Effector memory CD8-positive, alpha-beta T cell (primary cell): ENCODE results near the gene SSH2.
"Not testable (repeated sequence)": the region's sequence is repeated elsewhere in the genome, so short reads cannot be mapped to it uniquely, and the experiment has no call there.

Source experiments
- ATAC-seq: fragments of 150-1000 bp; cut with Tn5 transposase; replicated peaks from 2 replicates; pipeline ENCODE4 v1.10.0; 2021; ENCODE audit warnings: mild to moderate bottlenecking, moderate library complexity
- DNase-seq, 3 experiments: peaks; one replicate each; pipeline ENCODE4 v3.0.0; 2021
- H3K27ac Mint-ChIP-seq, 2 donors: one replicate each; pipeline ENCODE4 v1.8.0; 2022; ENCODE audit warnings: mild to moderate bottlenecking in 2 of 2, mixed read lengths in 2 of 2, moderate library complexity in 2 of 2
- H3K27me3 Mint-ChIP-seq, 2 donors: one replicate each; pipeline ENCODE4 v1.8.0; 2022; ENCODE audit warnings: mixed read lengths in 2 of 2
- H3K36me3 Mint-ChIP-seq: one replicate; pipeline ENCODE4 v1.8.0; 2022; ENCODE audit warnings: mild to moderate bottlenecking, moderate library complexity, mixed read lengths; ENCODE audit not compliant: insufficient read depth
- H3K4me1 Mint-ChIP-seq, 2 donors: one replicate each; pipeline ENCODE4 v1.8.0; 2022; ENCODE audit warnings: low read depth in 2 of 2, mixed read lengths in 2 of 2
- H3K4me3 Mint-ChIP-seq, 2 donors: one replicate each; pipeline ENCODE4 v1.8.0; 2022; ENCODE audit warnings: mild to moderate bottlenecking in 2 of 2, mixed read lengths in 2 of 2, moderate library complexity in 2 of 2
- H3K9me3 Mint-ChIP-seq, 2 donors: one replicate each; pipeline ENCODE4 v1.8.0; 2022; ENCODE audit warnings: mixed read lengths in 2 of 2

Gene SSH2

GRCh38 chr17:29671661-29672060, 258.4 kb downstream of the SSH2 start:
- no peak for ATAC-seq
- H3K4me1 Mint-ChIP-seq = peaks cover 0 to 1% of the 10 kb centered on the region in 2 donors
- H3K27me3 Mint-ChIP-seq = no peaks in the 10 kb centered on the region
- no peak overlapping the region for H3K4me3 Mint-ChIP-seq
- H3K9me3 Mint-ChIP-seq = no peaks in the 10 kb centered on the region
- DNase-seq = no peak
- H3K27ac Mint-ChIP-seq = no peak overlapping the region
- H3K36me3 Mint-ChIP-seq = peaks cover 76% of the 10 kb centered on the region

- DNase-seq (no peak), ATAC-seq (no peak)
- Mint-ChIP-seq H3K27me3 (no peaks in the 10 kb centered on the region), H3K27ac (peak overlapping the region in 1 of 2 donors; percentile 22), H3K9me3 (no peaks in the 10 kb centered on the region), H3K4me3 (no peak overlapping the region), H3K4me1 (no peaks in the 10 kb centered on the region), H3K36me3 (peaks cover 79% of the 10 kb centered on the region)
These were observed 260.8 kb downstream of the SSH2 start for GRCh38 chr17:29669266-29669665.

DNA sequence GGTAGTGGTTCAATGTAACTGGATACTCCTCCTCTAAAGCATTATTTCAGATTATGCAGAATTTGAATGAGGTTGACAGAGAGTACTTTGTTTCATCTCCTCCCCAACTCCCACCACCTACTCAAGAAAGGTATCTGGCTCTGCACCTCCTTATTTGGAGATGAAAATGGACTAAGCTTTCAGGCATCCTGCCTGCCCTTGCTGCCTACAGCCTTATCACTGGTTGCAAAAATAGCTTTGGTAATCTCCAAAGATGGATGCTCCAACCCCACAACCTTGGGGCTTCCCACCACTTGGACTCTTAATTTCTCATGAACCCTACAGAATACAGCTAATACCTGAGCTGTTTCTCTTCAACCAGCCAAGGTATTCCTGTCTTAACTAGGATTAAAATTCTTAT, 262.1 kb downstream of the SSH2 start:
- H3K36me3 Mint-ChIP-seq = peaks cover 86% of the 10 kb centered on the region
- peak overlapping the region in 1 of 2 donors; percentile 38 for H3K27ac Mint-ChIP-seq
- ATAC-seq (no peak), DNase-seq (no peak)
- H3K4me1 Mint-ChIP-seq = no peaks in the 10 kb centered on the region
- H3K4me3 Mint-ChIP-seq = no peak overlapping the region
- H3K9me3 Mint-ChIP-seq = no peaks in the 10 kb centered on the region
- no peaks in the 10 kb centered on the region for H3K27me3 Mint-ChIP-seq

DNA sequence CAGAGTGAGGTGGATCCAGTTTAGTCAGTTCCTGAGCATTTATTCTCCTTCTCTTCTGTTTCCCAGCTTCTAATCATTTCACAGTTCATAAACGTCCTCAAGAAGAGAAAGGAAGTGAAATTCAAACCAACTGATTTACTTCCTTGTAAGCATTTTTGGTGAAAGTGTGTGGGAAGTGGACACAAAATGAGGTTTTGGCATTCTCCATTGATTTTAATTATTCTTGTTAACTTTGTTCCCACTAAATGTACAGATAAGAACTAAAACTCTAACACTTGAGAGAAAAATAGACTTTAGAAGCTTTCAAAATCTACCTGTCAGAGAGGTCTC, 264.6 kb downstream of the SSH2 start:
- Mint-ChIP-seq H3K9me3 (no peaks in the 10 kb centered on the region), H3K4me3 (no peak overlapping the region), H3K27ac (peak overlapping the region; percentile 38 to 49), H3K4me1 (peaks cover 0 to 4% of the 10 kb centered on the region in 2 donors), H3K36me3 (peaks cover 70% of the 10 kb centered on the region), H3K27me3 (no peaks in the 10 kb centered on the region)
- ATAC-seq (no peak), DNase-seq (no peak)

DNA sequence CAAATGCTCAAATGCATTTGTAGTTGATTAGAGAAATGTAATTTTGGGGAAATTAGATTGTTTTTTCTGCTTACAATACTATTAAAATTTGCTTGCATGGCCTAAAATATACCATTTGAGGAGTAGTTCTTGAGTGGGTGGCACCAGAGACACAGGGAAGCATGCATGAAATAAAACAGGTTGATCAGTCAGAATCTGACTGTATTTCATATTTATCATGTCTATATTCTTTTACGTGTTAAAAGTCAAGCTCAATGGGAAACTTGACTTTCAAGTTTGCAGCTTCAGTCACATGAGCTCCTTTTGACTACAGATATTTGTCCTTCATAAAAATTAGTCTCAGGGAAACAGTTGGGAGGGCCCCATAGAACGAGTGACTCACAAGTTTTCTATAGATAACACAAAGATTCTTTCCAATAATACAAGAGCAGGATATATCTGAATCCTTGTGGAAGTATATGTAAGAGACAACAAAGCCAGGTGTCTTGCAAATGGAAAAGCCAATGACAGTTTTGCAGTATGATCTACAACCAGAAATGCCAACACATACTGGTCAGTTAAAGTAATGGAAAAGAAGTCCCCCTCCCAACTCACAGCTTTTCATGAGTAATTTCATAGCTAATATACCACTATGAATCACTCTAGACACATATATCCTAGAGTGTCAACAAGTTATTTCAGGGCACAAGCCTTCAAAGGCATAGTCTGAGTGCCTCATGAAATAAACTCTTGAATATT, 265.1 kb downstream of the SSH2 start:
- no peak for DNase-seq
- Mint-ChIP-seq H3K27ac (peak overlapping the region; percentile 38 to 49), H3K27me3 (no peaks in the 10 kb centered on the region), H3K4me1 (peaks cover 0 to 5% of the 10 kb centered on the region in 2 donors), H3K36me3 (peaks cover 65% of the 10 kb centered on the region), H3K4me3 (no peak overlapping the region), H3K9me3 (no peaks in the 10 kb centered on the region)
- ATAC-seq = no peak

DNA sequence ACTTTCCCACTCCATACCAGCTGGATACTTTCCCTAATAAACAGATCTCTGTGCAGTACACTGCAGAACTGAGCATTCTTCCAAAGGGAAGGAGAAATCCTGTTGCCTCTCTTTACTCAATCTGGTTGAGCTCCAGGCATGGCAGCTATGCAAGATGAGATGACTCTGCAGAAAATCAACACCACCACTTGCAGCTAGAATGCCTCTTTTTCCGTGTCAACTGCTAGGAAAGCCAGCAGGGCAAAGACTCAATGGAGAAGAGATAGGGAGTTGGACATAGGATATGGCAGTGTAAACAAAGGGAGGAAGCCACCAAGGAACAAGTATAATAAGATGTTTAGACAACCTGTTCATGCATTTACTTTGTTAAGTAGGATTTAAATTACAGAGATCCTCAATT, 266.9 kb downstream of the SSH2 start:
- no peak overlapping the region for H3K27ac Mint-ChIP-seq
- no peaks in the 10 kb centered on the region for H3K9me3 Mint-ChIP-seq
- H3K4me1 Mint-ChIP-seq = peaks cover 0 to 5% of the 10 kb centered on the region in 2 donors
- no peak overlapping the region for H3K4me3 Mint-ChIP-seq
- H3K36me3 Mint-ChIP-seq = peaks cover 56% of the 10 kb centered on the region
- no peaks in the 10 kb centered on the region for H3K27me3 Mint-ChIP-seq
- no peak for ATAC-seq
- no peak for DNase-seq

DNA sequence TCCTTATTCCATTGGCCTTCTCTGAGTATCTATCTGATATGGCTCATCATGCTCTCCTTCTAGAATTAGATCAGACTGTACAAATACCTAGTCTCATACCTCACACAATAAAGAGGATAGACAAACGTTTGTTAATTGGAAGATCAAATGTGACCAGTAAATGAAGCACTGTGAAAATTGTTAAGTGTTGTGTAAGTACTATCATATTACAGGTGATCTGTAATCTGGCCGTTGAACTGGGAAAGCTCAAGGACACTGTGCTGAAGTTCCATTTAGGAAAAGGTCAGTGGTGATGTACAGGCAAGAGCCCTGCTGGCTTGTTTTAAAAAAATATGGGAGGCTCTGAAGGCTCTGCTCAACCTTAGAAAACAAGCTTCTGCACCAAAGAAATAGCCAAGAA, 268.8 kb downstream of the SSH2 start:
- no peak for DNase-seq
- Mint-ChIP-seq H3K27me3 (no peaks in the 10 kb centered on the region), H3K36me3 (peaks cover 57% of the 10 kb centered on the region), H3K27ac (peak overlapping the region in 1 of 2 donors; percentile 7), H3K4me1 (peaks cover 0 to 5% of the 10 kb centered on the region in 2 donors), H3K9me3 (no peaks in the 10 kb centered on the region), H3K4me3 (no peak overlapping the region)
- ATAC-seq = no peak

GRCh38 chr17:29659155-29659554, 270.9 kb downstream of the SSH2 start:
- H3K9me3 Mint-ChIP-seq = no peaks in the 10 kb centered on the region
- DNase-seq = no peak
- H3K4me1 Mint-ChIP-seq = peaks cover 0 to 7% of the 10 kb centered on the region in 2 donors
- H3K4me3 Mint-ChIP-seq = no peak overlapping the region
- peak overlapping the region; percentile 57 to 78 for H3K27ac Mint-ChIP-seq
- peaks cover 52% of the 10 kb centered on the region for H3K36me3 Mint-ChIP-seq
- H3K27me3 Mint-ChIP-seq = no peaks in the 10 kb centered on the region
- no peak for ATAC-seq

DNA sequence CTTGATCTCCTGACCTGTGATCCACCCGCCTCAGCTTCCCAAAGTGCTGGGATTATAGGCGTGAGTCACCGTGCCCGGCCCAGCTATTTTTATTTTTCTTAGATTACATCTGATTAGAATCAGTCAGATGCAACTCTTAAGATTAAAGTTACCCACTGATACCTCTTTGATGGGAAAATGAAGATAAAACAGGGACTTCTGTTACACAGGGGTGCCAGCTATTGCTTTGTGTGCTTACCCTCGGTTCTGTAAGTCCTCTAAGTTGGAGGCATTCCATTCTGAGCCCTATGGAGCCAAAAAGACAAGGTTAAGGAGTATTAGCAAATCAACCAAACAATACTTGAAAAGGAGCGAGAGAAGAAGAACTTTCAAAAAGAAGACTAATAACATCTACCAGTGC, 274.7 kb downstream of the SSH2 start:
- H3K27ac Mint-ChIP-seq = no peak overlapping the region
- ATAC-seq = no peak
- no peak for DNase-seq

DNA sequence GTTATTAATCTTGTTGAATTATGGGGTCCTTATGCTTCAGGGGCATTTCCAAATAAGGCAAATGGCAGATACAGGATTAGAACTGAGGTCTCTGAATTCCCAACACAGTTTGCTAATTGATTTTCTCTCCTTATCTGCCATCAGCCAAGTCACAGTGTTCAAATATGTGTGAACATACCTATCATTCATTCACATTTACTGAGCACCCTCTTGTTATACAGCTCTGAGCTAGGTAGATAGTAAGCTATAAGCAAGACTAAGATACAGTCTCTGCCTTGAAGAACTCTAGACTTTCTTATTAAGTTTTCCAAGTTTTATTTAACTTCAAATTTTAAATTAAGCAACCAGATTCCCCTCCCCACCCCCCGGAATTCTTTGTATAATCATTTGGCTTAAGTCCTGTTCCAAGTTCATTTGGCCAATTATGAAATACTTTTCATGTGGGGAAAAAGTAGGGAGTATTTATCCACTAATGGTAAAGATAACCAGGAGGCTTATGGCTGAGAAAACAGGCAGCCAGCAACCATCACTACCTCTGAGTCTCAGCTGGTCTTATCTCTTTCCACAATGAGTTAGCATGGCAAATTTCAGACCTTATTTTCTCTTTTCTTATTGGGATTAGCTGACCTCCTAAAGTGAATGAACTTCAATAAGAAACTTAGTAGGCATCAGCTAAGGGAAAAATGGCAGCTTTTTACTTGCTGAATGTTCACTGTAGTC, 275.9 kb downstream of the SSH2 start:
- Mint-ChIP-seq H3K9me3 (no peaks in the 10 kb centered on the region), H3K27me3 (no peaks in the 10 kb centered on the region), H3K36me3 (peaks cover 65% of the 10 kb centered on the region), H3K27ac (peak overlapping the region in 1 of 2 donors; percentile 46), H3K4me3 (no peak overlapping the region), H3K4me1 (peaks cover 0 to 2% of the 10 kb centered on the region in 2 donors)
- DNase-seq = no peak
- ATAC-seq = no peak

More for the DNA sequence above, 274.7 kb downstream of the SSH2 start:
- Mint-ChIP-seq H3K4me1 (peaks cover 0 to 2% of the 10 kb centered on the region in 2 donors), H3K27me3 (no peaks in the 10 kb centered on the region), H3K36me3 (peaks cover 61% of the 10 kb centered on the region), H3K9me3 (no peaks in the 10 kb centered on the region), H3K4me3 (no peak overlapping the region)

DNA sequence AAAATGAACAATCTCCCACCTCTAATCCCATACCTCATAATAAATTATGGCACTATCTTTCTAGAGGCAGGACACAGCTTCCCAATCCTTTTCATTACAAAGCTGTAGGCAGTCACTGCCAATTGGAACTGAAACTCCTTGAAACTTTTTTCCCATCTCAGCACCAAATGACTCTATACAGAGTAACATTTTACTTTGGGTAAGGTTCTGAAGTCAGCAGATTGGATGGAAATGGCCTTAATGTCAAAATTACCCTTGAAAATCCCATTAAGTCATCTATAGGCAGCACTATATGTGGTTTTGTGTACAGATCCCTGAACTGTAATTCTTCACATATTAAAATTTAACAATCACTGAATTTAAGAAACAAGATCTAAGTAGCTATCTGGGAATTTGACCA, 277.1 kb downstream of the SSH2 start:
- Mint-ChIP-seq H3K9me3 (no peaks in the 10 kb centered on the region), H3K27me3 (no peaks in the 10 kb centered on the region), H3K4me1 (peaks cover 0 to 2% of the 10 kb centered on the region in 2 donors), H3K27ac (peak overlapping the region in 1 of 2 donors; percentile 46), H3K36me3 (peaks cover 75% of the 10 kb centered on the region), H3K4me3 (no peak overlapping the region)
- no peak for DNase-seq
- no peak for ATAC-seq

DNA sequence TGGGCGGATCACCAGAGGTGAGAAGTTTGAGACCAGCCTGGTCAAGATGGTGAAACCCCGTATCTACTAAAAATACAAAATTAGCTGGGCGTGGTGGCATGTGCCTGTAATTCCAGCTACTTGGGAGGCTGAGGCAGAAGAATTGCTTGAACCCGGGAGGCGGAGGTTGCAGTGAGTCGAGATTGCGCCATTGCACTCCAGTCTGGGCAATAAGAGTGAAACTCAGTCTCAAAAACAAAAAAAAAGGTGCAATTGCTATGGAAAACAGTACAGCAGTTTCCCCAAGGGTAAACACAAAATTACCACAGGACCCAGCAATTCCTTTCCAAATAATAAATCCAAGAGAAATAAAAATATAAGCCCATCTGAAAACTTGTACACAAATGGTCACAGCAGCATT, 278.1 kb downstream of the SSH2 start:
- DNase-seq, H3K4me1 Mint-ChIP-seq, ATAC-seq, H3K4me3 Mint-ChIP-seq, H3K9me3 Mint-ChIP-seq, H3K27me3 Mint-ChIP-seq: not testable (repeated sequence)
- Mint-ChIP-seq H3K27ac (peak overlapping the region in 1 of 2 donors; percentile 57), H3K36me3 (peaks cover 77% of the 10 kb centered on the region)

DNA sequence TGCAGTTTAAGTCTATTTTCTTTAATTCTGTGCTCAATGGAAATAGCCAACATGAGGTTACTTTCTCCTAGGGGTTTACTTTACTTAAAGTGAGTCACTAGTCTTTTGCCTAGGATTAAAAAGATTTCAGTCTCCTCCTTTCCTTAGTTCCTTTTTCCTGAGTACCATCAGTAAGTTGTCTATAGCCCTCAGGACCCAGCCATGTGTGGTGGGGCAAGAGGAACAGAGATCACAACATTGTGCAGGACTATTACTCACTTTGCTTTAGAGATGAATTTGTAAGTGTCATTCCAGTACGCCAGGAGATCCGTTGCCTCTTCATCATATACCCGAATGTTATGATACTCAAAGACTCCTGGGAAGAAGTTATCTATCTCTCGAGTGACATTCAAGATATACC, 279.6 kb downstream of the SSH2 start:
- ATAC-seq (no peak), DNase-seq (no peak)
- H3K27ac Mint-ChIP-seq = peak overlapping the region; percentile 53 to 78
- H3K9me3 Mint-ChIP-seq = no peaks in the 10 kb centered on the region
- peaks cover 75% of the 10 kb centered on the region for H3K36me3 Mint-ChIP-seq
- H3K4me1 Mint-ChIP-seq = peaks cover 0 to 2% of the 10 kb centered on the region in 2 donors
- no peak overlapping the region for H3K4me3 Mint-ChIP-seq
- H3K27me3 Mint-ChIP-seq = no peaks in the 10 kb centered on the region

- Mint-ChIP-seq H3K4me1 (no peaks in the 10 kb centered on the region), H3K27me3 (no peaks in the 10 kb centered on the region), H3K9me3 (no peaks in the 10 kb centered on the region), H3K36me3 (peaks cover 67% of the 10 kb centered on the region), H3K27ac (peak overlapping the region; percentile 30 to 78), H3K4me3 (no peak overlapping the region)
- no peak for ATAC-seq
- no peak for DNase-seq
These were observed 280.7 kb downstream of the SSH2 start for GRCh38 chr17:29649359-29649758.
